ENCODE measurements around the gene MFSD6. TPM values are rescaled to one million over a fixed set of nuclear protein-coding genes. Genes with fewer than 3 reads are reported as not detected.

Gene MFSD6
- polyA plus RNA-seq, 3 donors: 8.8 to 15.7 (median 12.9) TPM

GRCh38 chr2:190360561-190360960 is 47.6 kb upstream of the MFSD6 start:
- intact Hi-C loops (cut with micrococcal nuclease): no loop called here

DNA sequence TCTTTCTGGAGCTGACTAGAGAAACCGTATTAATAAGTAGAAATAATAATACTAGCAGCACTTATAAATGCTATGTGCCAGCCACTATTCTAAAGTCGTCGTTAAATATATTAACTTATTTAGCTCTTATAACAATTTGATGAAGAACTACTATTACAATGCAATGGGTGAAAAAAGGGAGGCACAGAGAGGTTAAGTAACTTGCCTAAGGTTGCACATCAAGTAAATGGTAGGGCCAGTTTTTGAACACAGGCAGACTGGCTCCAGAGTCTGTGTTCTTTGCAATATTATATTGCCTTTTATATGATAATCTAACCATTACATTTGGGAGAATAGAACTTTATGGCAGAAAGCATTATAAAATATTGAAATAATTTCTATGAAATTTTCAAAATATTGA is 47.2 kb upstream of the MFSD6 start:
- H3K4me1 Mint-ChIP-seq: peaks cover 18% of the 10 kb centered on the region
- no peak overlapping the region for H2AFZ ChIP-seq (ENCODE audit: insufficient read depth, low read depth, low read length, poor library complexity, severe bottlenecking)
- H4K20me1 ChIP-seq (ENCODE audit: insufficient read depth, low read length): no peaks in the 10 kb centered on the region
- H3K9ac ChIP-seq (ENCODE audit: insufficient read depth, low read length, poor library complexity, severe bottlenecking): no peak overlapping the region
- intact Hi-C loops (cut with micrococcal nuclease): no loop called here
- no peaks in the 10 kb centered on the region for H3K27me3 ChIP-seq (ENCODE audit: control insufficient read depth in 2 of 2, insufficient read depth in 2 of 2, low read length in 2 of 2)
- H3K4me2 ChIP-seq (replicated peaks; ENCODE audit: extremely low read depth, low read length, poor library complexity, severe bottlenecking): no peak overlapping the region
- peaks cover 3 to 6% of the 10 kb centered on the region in 2 donors for H3K4me1 ChIP-seq (ENCODE audit: control insufficient read depth in 1 of 2, insufficient read depth in 2 of 2, low read length in 2 of 2)
- no CpG with 5 or more reads among the region's 3 CpGs for WGBS (ENCODE audit: insufficient coverage)
- no peak overlapping the region for H3K27ac Mint-ChIP-seq
- H3K9me3 Mint-ChIP-seq: no peaks in the 10 kb centered on the region
- no peak overlapping the region for H3K4me3 ChIP-seq (replicated peaks in 1 of 3; ENCODE audit: low read depth in 2 of 3, low read length in 3 of 3)
- H3K9me3 ChIP-seq (replicated peaks in 1 of 2; ENCODE audit: control insufficient read depth in 1 of 2, insufficient read depth in 1 of 2, low read length in 2 of 2): no peaks in the 10 kb centered on the region
- TF ChIP-seq, protein P1, sequence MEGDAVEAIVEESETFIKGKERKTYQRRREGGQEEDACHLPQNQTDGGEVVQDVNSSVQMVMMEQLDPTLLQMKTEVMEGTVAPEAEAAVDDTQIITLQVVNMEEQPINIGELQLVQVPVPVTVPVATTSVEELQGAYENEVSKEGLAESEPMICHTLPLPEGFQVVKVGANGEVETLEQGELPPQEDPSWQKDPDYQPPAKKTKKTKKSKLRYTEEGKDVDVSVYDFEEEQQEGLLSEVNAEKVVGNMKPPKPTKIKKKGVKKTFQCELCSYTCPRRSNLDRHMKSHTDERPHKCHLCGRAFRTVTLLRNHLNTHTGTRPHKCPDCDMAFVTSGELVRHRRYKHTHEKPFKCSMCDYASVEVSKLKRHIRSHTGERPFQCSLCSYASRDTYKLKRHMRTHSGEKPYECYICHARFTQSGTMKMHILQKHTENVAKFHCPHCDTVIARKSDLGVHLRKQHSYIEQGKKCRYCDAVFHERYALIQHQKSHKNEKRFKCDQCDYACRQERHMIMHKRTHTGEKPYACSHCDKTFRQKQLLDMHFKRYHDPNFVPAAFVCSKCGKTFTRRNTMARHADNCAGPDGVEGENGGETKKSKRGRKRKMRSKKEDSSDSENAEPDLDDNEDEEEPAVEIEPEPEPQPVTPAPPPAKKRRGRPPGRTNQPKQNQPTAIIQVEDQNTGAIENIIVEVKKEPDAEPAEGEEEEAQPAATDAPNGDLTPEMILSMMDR (IDR thresholded peaks at IDR 0.05): no peak
- DNase-seq: no peak
- peaks cover 28 to 59% of the 10 kb centered on the region in 2 donors for H3K36me3 ChIP-seq (replicated peaks in 1 of 2; ENCODE audit: control insufficient read depth in 1 of 2, insufficient read depth in 2 of 2, low read length in 2 of 2)
- no peak overlapping the region for H3K27ac ChIP-seq (ENCODE audit: low read depth in 1 of 2, low read length in 2 of 2)
- H3K79me2 ChIP-seq (ENCODE audit: insufficient read depth, low read length): no peaks in the 10 kb centered on the region
- peaks cover 31 to 34% of the 10 kb centered on the region in 2 donors for H3K36me3 Mint-ChIP-seq
- peaks cover 0 to 2% (median 0%) of the 10 kb centered on the region in 3 donors for H3K27me3 Mint-ChIP-seq (ENCODE audit: low read depth in 3 of 3)
- no peak overlapping the region for H3K4me3 Mint-ChIP-seq

More at GRCh38 chr2:190360561-190360960, 47.6 kb upstream of the MFSD6 start:
- TF ChIP-seq, protein P1 (IDR thresholded peaks at IDR 0.05): no peak
- H3K36me3 ChIP-seq (replicated peaks in 1 of 2; ENCODE audit: control insufficient read depth in 1 of 2, insufficient read depth in 2 of 2, low read length in 2 of 2): peaks cover 28 to 57% of the 10 kb centered on the region in 2 donors
- no peak overlapping the region for H3K4me3 ChIP-seq (replicated peaks in 1 of 3; ENCODE audit: low read depth in 2 of 3, low read length in 3 of 3)
- no peak overlapping the region for H3K9ac ChIP-seq (ENCODE audit: insufficient read depth, low read length, poor library complexity, severe bottlenecking)
- no peaks in the 10 kb centered on the region for H3K9me3 Mint-ChIP-seq
- H3K36me3 Mint-ChIP-seq: peaks cover 31 to 34% of the 10 kb centered on the region in 2 donors
- no peak overlapping the region for H3K4me3 Mint-ChIP-seq
- peaks cover 19% of the 10 kb centered on the region for H3K4me1 Mint-ChIP-seq
- H3K9me3 ChIP-seq (replicated peaks in 1 of 2; ENCODE audit: control insufficient read depth in 1 of 2, insufficient read depth in 1 of 2, low read length in 2 of 2): no peaks in the 10 kb centered on the region
- no peaks in the 10 kb centered on the region for H4K20me1 ChIP-seq (ENCODE audit: insufficient read depth, low read length)
- no peak overlapping the region for H3K4me2 ChIP-seq (replicated peaks; ENCODE audit: extremely low read depth, low read length, poor library complexity, severe bottlenecking)
- DNase-seq: no peak
- no peaks in the 10 kb centered on the region for H3K79me2 ChIP-seq (ENCODE audit: insufficient read depth, low read length)
- H3K4me1 ChIP-seq (ENCODE audit: control insufficient read depth in 1 of 2, insufficient read depth in 2 of 2, low read length in 2 of 2): peaks cover 3 to 8% of the 10 kb centered on the region in 2 donors
- no peak overlapping the region for H2AFZ ChIP-seq (ENCODE audit: insufficient read depth, low read depth, low read length, poor library complexity, severe bottlenecking)
- peaks cover 0 to 2% (median 0%) of the 10 kb centered on the region in 3 donors for H3K27me3 Mint-ChIP-seq (ENCODE audit: low read depth in 3 of 3)
- H3K27ac ChIP-seq (ENCODE audit: low read depth in 1 of 2, low read length in 2 of 2): no peak overlapping the region
- no peak overlapping the region for H3K27ac Mint-ChIP-seq
- H3K27me3 ChIP-seq (ENCODE audit: control insufficient read depth in 2 of 2, insufficient read depth in 2 of 2, low read length in 2 of 2): no peaks in the 10 kb centered on the region
